T-cell (primary cell): ENCODE data around the gene SLC16A7. TPM values are rescaled to one million over a fixed set of nuclear protein-coding genes. Genes with fewer than 3 reads are reported as not detected.

ENCODE experiments used
- ATAC-seq, 4 experiments: fragments of 200-7000 bp in 3 of 4; fragments of 150-1000 bp in 1 of 4; cut with Tn5 transposase; replicated peaks in 1 of 4; 1 replicate in 3 of 4; 2 replicates in 1 of 4; pipeline ENCODE4 v1.10.0; 2021; ENCODE audit warnings: moderate library complexity in 3 of 4, mild to moderate bottlenecking in 2 of 4, moderate number of reproducible peaks in 1 of 4
- CTCF ChIA-PET, 2 donors: fragments of 300-600 bp; sonication (Branson Sonifier 250); formaldehyde crosslinking; loops; one replicate each; lab custom pipeline; 2022; ENCODE audit warnings: antibody characterized with exemption in 2 of 2; lab: Charles Lee
- POLR2A ChIA-PET, 2 donors: fragments of 300-600 bp; sonication (Branson Sonifier 250); formaldehyde crosslinking; loops; one replicate each; lab custom pipeline; 2022; ENCODE audit warnings: antibody characterized with exemption in 2 of 2; lab: Charles Lee
- DNase-seq, 35 experiments: peaks; one replicate each; pipeline versions ENCODE4 v3.0.0 to v3.0.0-alpha.2; 2013 to 2023
- H3K27ac ChIP-seq: one replicate; pipeline ENCODE4 v1.5.1; 2013; ENCODE audit warnings: low read length
- H3K27me3 ChIP-seq, 2 experiments: replicated peaks in 1 of 2; 1 replicate in 1 of 2; 2 replicates in 1 of 2; pipeline versions ENCODE4 v1.6.1 to v1.7.0; 2013; ENCODE audit warnings: low read length in 1 of 2, mixed read lengths in 1 of 2; ENCODE audit not compliant: control insufficient read depth in 2 of 2, insufficient read depth in 2 of 2; ENCODE audit errors: extremely low read depth in 1 of 2
- H3K36me3 ChIP-seq, 2 donors: 1 replicate in 1 of 2; 2 replicates in 1 of 2; pipeline versions ENCODE4 v1.6.1 to v1.7.0; 2013; ENCODE audit warnings: low read length in 1 of 2; ENCODE audit not compliant: control insufficient read depth in 2 of 2, insufficient read depth in 1 of 2; ENCODE audit errors: extremely low read depth in 1 of 2
- H3K4me1 ChIP-seq, 2 experiments: 1 replicate in 1 of 2; 2 replicates in 1 of 2; pipeline versions ENCODE4 v1.6.1 to v1.7.0; 2013; ENCODE audit warnings: low read length in 2 of 2, mixed read lengths in 1 of 2; ENCODE audit not compliant: insufficient read depth in 2 of 2, control insufficient read depth in 1 of 2; ENCODE audit errors: extremely low read depth in 1 of 2
- H3K4me3 ChIP-seq, 2 donors: 1 replicate in 1 of 2; 2 replicates in 1 of 2; pipeline versions ENCODE4 v1.5.1 to v1.7.0; 2013; ENCODE audit warnings: mild to moderate bottlenecking in 2 of 2, low read length in 1 of 2, moderate library complexity in 1 of 2; ENCODE audit not compliant: control insufficient read depth in 1 of 2; ENCODE audit errors: extremely low read depth in 1 of 2
- H3K9me3 ChIP-seq: 2 replicates; pipeline ENCODE4 v1.7.0; 2013
- H3K27ac Mint-ChIP-seq, 2 donors: one replicate each; pipeline ENCODE4 v1.8.0; 2020 to 2021; ENCODE audit warnings: mild to moderate bottlenecking in 2 of 2, mixed read lengths in 2 of 2
- H3K27me3 Mint-ChIP-seq, 2 donors: one replicate each; pipeline ENCODE4 v1.8.0; 2021 to 2022; ENCODE audit warnings: mixed read lengths in 2 of 2
- H3K36me3 Mint-ChIP-seq: one replicate; pipeline ENCODE4 v1.8.0; 2021; ENCODE audit warnings: mixed read lengths
- H3K4me1 Mint-ChIP-seq, 3 donors: one replicate each; pipeline ENCODE4 v1.8.0; 2020 to 2022; ENCODE audit warnings: mixed read lengths in 3 of 3, mild to moderate bottlenecking in 1 of 3
- H3K4me3 Mint-ChIP-seq, 3 donors: one replicate each; pipeline ENCODE4 v1.8.0; 2020 to 2022; ENCODE audit warnings: mild to moderate bottlenecking in 3 of 3, mixed read lengths in 3 of 3, moderate library complexity in 3 of 3
- H3K9me3 Mint-ChIP-seq, 3 donors: one replicate each; pipeline ENCODE4 v1.8.0; 2020 to 2022; ENCODE audit warnings: mixed read lengths in 3 of 3
- WGBS: methylation state at CpG from one replicate; pipeline ENCODE4 v1.1.5; 2013; ENCODE audit warnings: missing lambda C conversion rate; ENCODE audit not compliant: insufficient coverage; 5-methylcytosine and 5-hydroxymethylcytosine counted together
- total RNA-seq, 35 experiments: library from RNA in 6 of 35; stranded (reverse) in 6 of 35; fragments of 120-200 nt in 1 of 35; gene quantifications; one replicate each; pipeline versions ENCODE4 v1.2.1 to v1.2.4 and lab custom pipeline; 2013 to 2026

SLC16A7 gene
- total RNA-seq, 5 donors from 2014 or later (not counting 1 experiment from before 2014, with no cell fraction given) = 43.3 to 54.6 (median 49.4) TPM

GRCh38 chr12:59828521-59828920 is 232.7 kb downstream of the SLC16A7 start:
- Histone ChIP-seq H3K9me3 (no peaks in the 10 kb centered on the region), H3K4me1 (no peaks in the 10 kb centered on the region), H3K27me3 (no peaks in the 10 kb centered on the region), H3K4me3 (no peak overlapping the region), H3K36me3 (no peaks in the 10 kb centered on the region), H3K27ac (no peak overlapping the region)
- H3K4me3 Mint-ChIP-seq = no peak overlapping the region
- ChIA-PET CTCF (no interaction called here), POLR2A (no interaction called here)
- peaks cover 0 to 3% of the 10 kb centered on the region in 2 donors for H3K27me3 Mint-ChIP-seq
- H3K36me3 Mint-ChIP-seq = no peaks in the 10 kb centered on the region
- no peaks in the 10 kb centered on the region for H3K4me1 Mint-ChIP-seq
- no peak for DNase-seq
- H3K9me3 Mint-ChIP-seq = no peaks in the 10 kb centered on the region
- no peak overlapping the region for H3K27ac Mint-ChIP-seq
- ATAC-seq = no peak

GRCh38 chr12:59833408-59833807 is 237.6 kb downstream of the SLC16A7 start:
- ATAC-seq = no peak

DNA sequence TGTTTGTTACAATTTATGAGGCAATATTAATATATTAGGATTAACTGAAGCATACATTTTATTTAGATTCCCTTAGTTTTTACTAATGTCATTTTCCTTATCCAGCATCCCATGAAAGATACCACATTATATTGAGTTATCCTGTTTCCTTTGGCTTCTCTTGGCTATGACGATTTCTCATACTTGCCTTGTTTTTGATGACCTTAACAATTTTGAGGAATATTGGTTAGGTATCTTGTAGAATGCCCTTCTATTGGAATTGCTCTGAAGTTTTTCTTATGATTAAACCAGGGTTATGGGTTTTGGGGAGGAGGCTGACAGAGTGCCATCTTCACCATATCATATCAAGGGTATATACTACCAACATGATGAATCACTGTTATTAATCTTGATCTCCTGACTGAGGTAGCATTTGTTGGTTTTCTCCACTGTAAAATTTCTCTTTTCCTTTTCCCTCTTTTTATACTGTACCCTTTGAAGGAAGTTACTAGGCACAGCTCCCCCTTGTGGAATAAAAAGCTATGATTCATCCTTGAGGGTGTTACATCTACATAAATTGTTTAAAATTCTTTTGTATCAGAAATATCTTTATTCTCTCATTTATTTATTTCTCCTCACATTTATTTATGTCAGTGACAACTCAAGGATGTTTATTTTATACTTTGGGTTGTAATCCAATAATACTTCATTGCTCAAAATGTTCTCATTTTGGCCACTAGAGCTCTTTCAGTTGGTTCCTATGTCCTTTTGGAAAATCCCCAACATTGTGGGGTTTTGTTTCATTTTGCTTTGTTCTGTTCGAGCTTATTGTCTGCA is 239.0 kb downstream of the SLC16A7 start:
- Mint-ChIP-seq H3K4me1 (no peaks in the 10 kb centered on the region), H3K27ac (no peak overlapping the region)

More at GRCh38 chr12:59833408-59833807, 237.6 kb downstream of the SLC16A7 start:
- H3K27ac Mint-ChIP-seq = no peak overlapping the region
- Histone ChIP-seq H3K9me3 (no peaks in the 10 kb centered on the region), H3K27me3 (no peaks in the 10 kb centered on the region), H3K27ac (no peak overlapping the region), H3K4me3 (no peak overlapping the region), H3K36me3 (no peaks in the 10 kb centered on the region), H3K4me1 (no peaks in the 10 kb centered on the region)
- no peaks in the 10 kb centered on the region for H3K27me3 Mint-ChIP-seq
- ChIA-PET CTCF (no interaction called here), POLR2A (no interaction called here)
- no peaks in the 10 kb centered on the region for H3K4me1 Mint-ChIP-seq
- H3K9me3 Mint-ChIP-seq = no peaks in the 10 kb centered on the region
- H3K36me3 Mint-ChIP-seq = no peaks in the 10 kb centered on the region
- H3K4me3 Mint-ChIP-seq = no peak overlapping the region
- no peak for DNase-seq
- WGBS = 93% methylated on average over 3 of the region's 3 CpGs

More for the DNA sequence above, 239.0 kb downstream of the SLC16A7 start:
- ATAC-seq (no peak), DNase-seq (peak in 1 of 35 experiments; percentile 48)
- H3K4me3 Mint-ChIP-seq = no peak overlapping the region
- Histone ChIP-seq H3K4me3 (no peak overlapping the region), H3K27me3 (no peaks in the 10 kb centered on the region), H3K27ac (no peak overlapping the region), H3K36me3 (no peaks in the 10 kb centered on the region), H3K9me3 (no peaks in the 10 kb centered on the region), H3K4me1 (no peaks in the 10 kb centered on the region)
- peaks cover 0 to 7% of the 10 kb centered on the region in 2 donors for H3K27me3 Mint-ChIP-seq
- H3K36me3 Mint-ChIP-seq = no peaks in the 10 kb centered on the region
- H3K9me3 Mint-ChIP-seq = no peaks in the 10 kb centered on the region
- no CpG with 5 or more reads among the region's 2 CpGs for whole genome bisulfite sequencing
- POLR2A ChIA-PET = no interaction called here
- CTCF ChIA-PET = interaction anchor here (0.7 to 2.2 kb wide), 14 partner anchors 9 to 434 kb away, joined by 3 to 12 read pairs (median 4); no protein-coding TSS in a partner anchor
